GM20431 (cell line): ENCODE data around the gene ITPRIPL2.

Experiments
- in situ Hi-C: fragments of 300-500 bp; cut with MseI, MboI; formaldehyde crosslinking; loops from one replicate; pipeline ENCODE4 v1.15.0; 2020; ENCODE audit warnings: low sequenced_read_pairs; ENCODE audit not compliant: unreplicated experiment

Gene ITPRIPL2

GRCh38 chr16:19113577-19114358, at the start of gene ITPRIPL2:
ITPRIPL2 (plus strand) TSS chr16:19113964; CDS start chr16:19114462, 498 bp downstream.
- in situ Hi-C loops: no loop called here

GRCh38 chr16:19066988-19067348, 46.8 kb upstream of the ITPRIPL2 start:
- in situ Hi-C loops: no loop called here

GRCh38 chr16:19067349-19068236, 46.2 kb upstream of the ITPRIPL2 start, which contains the start of gene COQ7:
COQ7 (plus strand) TSS chr16:19067614; CDS start chr16:19067665, 51 bp downstream.
- in situ Hi-C loops: no loop called here

- in situ Hi-C loops: no loop called here
Observed at GRCh38 chr16:19068237-19068815, 45.4 kb upstream of the ITPRIPL2 start.

- in situ Hi-C loops: no loop called here
Observed at GRCh38 chr16:19071811-19072777, 41.7 kb upstream of the ITPRIPL2 start.

GRCh38 chr16:19073344-19073743, 40.4 kb upstream of the ITPRIPL2 start:
- in situ Hi-C loops: no loop called here

- in situ Hi-C loops: no loop called here
Observed at GRCh38 chr16:19073863-19074262, 39.9 kb upstream of the ITPRIPL2 start.

- in situ Hi-C loops: loop anchor here (25.0 kb wide), 1 partner anchor 437 kb away; the partner anchor contains the start of genes CCP110 and GDE1
Observed at GRCh38 chr16:19075511-19075910, 38.3 kb upstream of the ITPRIPL2 start.

- in situ Hi-C loops: loop anchor here (25.0 kb wide), 1 partner anchor 434 kb away; the partner anchor contains the start of genes CCP110 and GDE1
Observed at GRCh38 chr16:19077879-19078278, 35.9 kb upstream of the ITPRIPL2 start.

GRCh38 chr16:19083670-19084069, 30.1 kb upstream of the ITPRIPL2 start:
- in situ Hi-C loops: loop anchor here (10.0 to 25.0 kb wide), 2 partner anchors 291 to 429 kb away; partner anchors contain the start of genes CCP110 and GDE1

- in situ Hi-C loops: loop anchor here (10.0 to 25.0 kb wide), 2 partner anchors 291 to 428 kb away; partner anchors contain the start of genes CCP110 and GDE1
Observed at GRCh38 chr16:19084139-19084538, 29.6 kb upstream of the ITPRIPL2 start.

- in situ Hi-C loops: loop anchor here (10.0 to 25.0 kb wide), 2 partner anchors 290 to 427 kb away; partner anchors contain the start of genes CCP110 and GDE1
Observed at GRCh38 chr16:19084879-19085278, 28.9 kb upstream of the ITPRIPL2 start.

- in situ Hi-C loops: loop anchor here (10.0 to 25.0 kb wide), 2 partner anchors 289 to 427 kb away; partner anchors contain the start of genes CCP110 and GDE1
Observed at GRCh38 chr16:19085679-19086200, 28.0 kb upstream of the ITPRIPL2 start.

- in situ Hi-C loops: loop anchor here (10.0 to 25.0 kb wide), 2 partner anchors 288 to 426 kb away; partner anchors contain the start of genes CCP110 and GDE1
Observed at GRCh38 chr16:19086322-19087199, 27.2 kb upstream of the ITPRIPL2 start.

GRCh38 chr16:19088341-19088916, 25.3 kb upstream of the ITPRIPL2 start:
- in situ Hi-C loops: loop anchor here (10.0 to 25.0 kb wide), 2 partner anchors 286 to 424 kb away; partner anchors contain the start of genes CCP110 and GDE1

- in situ Hi-C loops: loop anchor here (10.0 to 25.0 kb wide), 2 partner anchors 285 to 423 kb away; partner anchors contain the start of genes CCP110 and GDE1
Observed at GRCh38 chr16:19089410-19089955, 24.3 kb upstream of the ITPRIPL2 start.

GRCh38 chr16:19090916-19091315, 22.8 kb upstream of the ITPRIPL2 start:
- in situ Hi-C loops: loop anchor here (25.0 kb wide), 1 partner anchor 421 kb away; the partner anchor contains the start of genes CCP110 and GDE1
